Ovary (tissue), 3 donors: ENCODE results near the gene MEGF6.

Source experiments
- EP300 ChIP-seq: sonication (generic); formaldehyde crosslinking; IDR thresholded peaks from one replicate; pipeline ENCODE4 v1.6.1; 2017; ENCODE audit warnings: antibody characterized with exemption
- POLR2A ChIP-seq: fragments of 450-650 bp; IDR thresholded peaks from one replicate; pipeline ENCODE4 v1.6.1; 2017; ENCODE audit warnings: antibody characterized with exemption, mild to moderate bottlenecking, moderate library complexity
- TF ChIP-seq, protein P1 (sequence below), 3 donors: fragments of 450-650 bp in 2 of 3; fragments of 200-600 bp in 1 of 3; IDR thresholded peaks; one replicate each; pipeline versions ENCODE4 v1.5.1 to v1.8.0; 2016 to 2022; ENCODE audit warnings: antibody characterized with exemption in 3 of 3, mild to moderate bottlenecking in 1 of 3
- donor health status: DM: no; HTN: no; CAD: no.

- TF ChIP-seq POLR2A (no peak), EP300 (no peak)
- TF ChIP-seq, protein P1, sequence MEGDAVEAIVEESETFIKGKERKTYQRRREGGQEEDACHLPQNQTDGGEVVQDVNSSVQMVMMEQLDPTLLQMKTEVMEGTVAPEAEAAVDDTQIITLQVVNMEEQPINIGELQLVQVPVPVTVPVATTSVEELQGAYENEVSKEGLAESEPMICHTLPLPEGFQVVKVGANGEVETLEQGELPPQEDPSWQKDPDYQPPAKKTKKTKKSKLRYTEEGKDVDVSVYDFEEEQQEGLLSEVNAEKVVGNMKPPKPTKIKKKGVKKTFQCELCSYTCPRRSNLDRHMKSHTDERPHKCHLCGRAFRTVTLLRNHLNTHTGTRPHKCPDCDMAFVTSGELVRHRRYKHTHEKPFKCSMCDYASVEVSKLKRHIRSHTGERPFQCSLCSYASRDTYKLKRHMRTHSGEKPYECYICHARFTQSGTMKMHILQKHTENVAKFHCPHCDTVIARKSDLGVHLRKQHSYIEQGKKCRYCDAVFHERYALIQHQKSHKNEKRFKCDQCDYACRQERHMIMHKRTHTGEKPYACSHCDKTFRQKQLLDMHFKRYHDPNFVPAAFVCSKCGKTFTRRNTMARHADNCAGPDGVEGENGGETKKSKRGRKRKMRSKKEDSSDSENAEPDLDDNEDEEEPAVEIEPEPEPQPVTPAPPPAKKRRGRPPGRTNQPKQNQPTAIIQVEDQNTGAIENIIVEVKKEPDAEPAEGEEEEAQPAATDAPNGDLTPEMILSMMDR (IDR thresholded peaks at IDR 0.05) = no peak
These were observed 102.4 kb downstream of the MEGF6 start for GRCh38 chr1:3508757-3509415.
